Measurements from ENCODE around the gene SLC24A3.

The SLC24A3 gene

GRCh38 chr20:19478320-19478895 lies 266.0 kb downstream of the SLC24A3 start:
- no peak for DNase-seq

GRCh38 chr20:19482726-19483125 lies 270.3 kb downstream of the SLC24A3 start:
- DNase-seq, result no peak

GRCh38 chr20:19483309-19483708 lies 270.9 kb downstream of the SLC24A3 start:
- no peak for DNase-seq

GRCh38 chr20:19486446-19486845 lies 274.0 kb downstream of the SLC24A3 start:
- DNase-seq, result no peak

GRCh38 chr20:19487420-19487819 lies 275.0 kb downstream of the SLC24A3 start:
- DNase-seq, result no peak

GRCh38 chr20:19491241-19491640 lies 278.8 kb downstream of the SLC24A3 start:
- no peak for DNase-seq

GRCh38 chr20:19492116-19492515 lies 279.7 kb downstream of the SLC24A3 start:
- DNase-seq, result no peak

- no peak for DNase-seq
Measured at GRCh38 chr20:19492687-19493336, 280.4 kb downstream of the SLC24A3 start.

GRCh38 chr20:19493794-19494495 lies 281.5 kb downstream of the SLC24A3 start:
- no peak for DNase-seq

GRCh38 chr20:19495905-19496703 lies 283.7 kb downstream of the SLC24A3 start:
- DNase-seq, result no peak

- DNase-seq, result no peak
Measured at GRCh38 chr20:19497064-19497463, 284.6 kb downstream of the SLC24A3 start.

GRCh38 chr20:19498756-19499155 lies 286.3 kb downstream of the SLC24A3 start:
- DNase-seq, result no peak

- no peak for DNase-seq
Measured at GRCh38 chr20:19501476-19502115, 289.2 kb downstream of the SLC24A3 start.

GRCh38 chr20:19502169-19502568 lies 289.7 kb downstream of the SLC24A3 start:
- DNase-seq, result no peak

- DNase-seq, result no peak
Measured at GRCh38 chr20:19504251-19504650, 291.8 kb downstream of the SLC24A3 start.

GRCh38 chr20:19506021-19506420 lies 293.6 kb downstream of the SLC24A3 start:
- DNase-seq, result no peak

- DNase-seq, result no peak
Measured at GRCh38 chr20:19508449-19508848, 296.0 kb downstream of the SLC24A3 start.

GRCh38 chr20:19510611-19511010 lies 298.2 kb downstream of the SLC24A3 start:
- no peak for DNase-seq

- no peak for DNase-seq
Measured at GRCh38 chr20:19511931-19512330, 299.5 kb downstream of the SLC24A3 start.

- no peak for DNase-seq
Measured at GRCh38 chr20:19512886-19513677, 300.6 kb downstream of the SLC24A3 start.

GRCh38 chr20:19515074-19515473 lies 302.6 kb downstream of the SLC24A3 start:
- DNase-seq, result no peak

- DNase-seq, result no peak
Measured at GRCh38 chr20:19519466-19519865, 307.0 kb downstream of the SLC24A3 start.
